HEK293 (cell line): ENCODE measurements around the gene MFSD6L.

Experiments used
- CTCF ChIA-PET: fragments of 350-600 bp; formaldehyde crosslinking; extraction: SDS; loops from one replicate; lab custom pipeline; 2021; ENCODE audit warnings: antibody characterized with exemption; lab: Yijun Ruan, JAX
- POLR2A ChIA-PET: fragments of 300-600 bp; formaldehyde crosslinking; extraction: SDS; loops from one replicate; lab custom pipeline; 2020; ENCODE audit warnings: antibody characterized with exemption, inconsistent platforms; lab: Yijun Ruan, JAX
- H3K27ac ChIP-seq: fragments of 200-500 bp; sonication (Bioruptor generic); 2 replicates; pipeline ENCODE4 v1.5.1; 2014; ENCODE audit warnings: low read depth, low read length, control low read depth, inconsistent platforms; ENCODE audit errors: extremely low read depth
- H3K36me3 ChIP-seq, 2 experiments: fragments of 200-500 bp in 1 of 2; sonication (Bioruptor generic) in 1 of 2; 1 replicate in 1 of 2; 2 replicates in 1 of 2; pipeline ENCODE4 v1.5.1; 2014 to 2017; ENCODE audit warnings: inconsistent platforms in 2 of 2, low read length in 2 of 2; ENCODE audit not compliant: control insufficient read depth in 2 of 2, insufficient read depth in 1 of 2
- H3K4me1 ChIP-seq: fragments of 200-500 bp; sonication (Bioruptor generic); 2 replicates; pipeline ENCODE4 v1.5.1; 2014; ENCODE audit warnings: mild to moderate bottlenecking, low read length, inconsistent platforms; ENCODE audit not compliant: control insufficient read depth, insufficient read depth
- H3K4me3 ChIP-seq: 2 replicates; pipeline ENCODE4 v1.5.1; 2011; ENCODE audit warnings: low read depth, mild to moderate bottlenecking, control low read depth, low read length, moderate library complexity
- H3K9me3 ChIP-seq: fragments of 200-500 bp; sonication (Bioruptor generic); 2 replicates; pipeline ENCODE4 v1.5.1; 2014; ENCODE audit warnings: low read depth, low read length, inconsistent platforms; ENCODE audit not compliant: control insufficient read depth, insufficient read depth
- MYNN ChIP-seq: fragments of 450-650 bp; formaldehyde crosslinking; IDR thresholded peaks from 2 replicates; pipeline ENCODE4 v1.5.1; 2016; ENCODE audit warnings: missing biosample characterization, missing genetic modification characterization, borderline replicate concordance
- PRDM4 ChIP-seq: fragments of 450-650 bp; formaldehyde crosslinking; IDR thresholded peaks from 2 replicates; pipeline ENCODE4 v1.5.1; 2017; ENCODE audit warnings: missing biosample characterization, missing genetic modification characterization
- YY1 ChIP-seq: fragments of 450-650 bp; formaldehyde crosslinking; IDR thresholded peaks from 2 replicates; pipeline ENCODE4 v1.5.1; 2018; ENCODE audit warnings: missing biosample characterization, missing genetic modification characterization
- ZIC2 ChIP-seq: fragments of 450-650 bp; formaldehyde crosslinking; IDR thresholded peaks from 2 replicates; pipeline ENCODE4 v1.5.1; 2016; ENCODE audit warnings: missing biosample characterization, missing genetic modification characterization
- ZNF121 ChIP-seq: fragments of 450-650 bp; formaldehyde crosslinking; IDR thresholded peaks from 2 replicates; pipeline ENCODE4 v1.5.1; 2016; ENCODE audit warnings: missing biosample characterization, missing genetic modification characterization
- ZNF132 ChIP-seq: fragments of 450-650 bp; formaldehyde crosslinking; IDR thresholded peaks from 2 replicates; pipeline ENCODE4 v1.5.1; 2017; ENCODE audit warnings: missing biosample characterization, missing genetic modification characterization, borderline replicate concordance
- ZNF169 ChIP-seq: fragments of 450-650 bp; formaldehyde crosslinking; IDR thresholded peaks from 2 replicates; pipeline ENCODE4 v1.5.1; 2016; ENCODE audit warnings: missing biosample characterization, missing genetic modification characterization
- ZNF18 ChIP-seq: fragments of 450-650 bp; formaldehyde crosslinking; IDR thresholded peaks from 2 replicates; pipeline ENCODE4 v1.5.1; 2016; ENCODE audit warnings: missing biosample characterization, missing genetic modification characterization
- ZNF223 ChIP-seq: fragments of 450-650 bp; formaldehyde crosslinking; IDR thresholded peaks from 2 replicates; pipeline ENCODE4 v1.5.1; 2016; ENCODE audit warnings: missing biosample characterization, missing genetic modification characterization
- ZNF248 ChIP-seq: fragments of 450-650 bp; formaldehyde crosslinking; IDR thresholded peaks from 2 replicates; pipeline ENCODE4 v1.5.1; 2017; ENCODE audit warnings: missing biosample characterization, missing genetic modification characterization
- ZNF324 ChIP-seq: fragments of 450-650 bp; formaldehyde crosslinking; IDR thresholded peaks from 2 replicates; pipeline ENCODE4 v1.5.1; 2016; ENCODE audit warnings: missing biosample characterization, missing genetic modification characterization
- ZNF426 ChIP-seq: fragments of 450-650 bp; formaldehyde crosslinking; IDR thresholded peaks from 2 replicates; pipeline ENCODE4 v1.5.1; 2017; ENCODE audit warnings: missing biosample characterization, missing genetic modification characterization, mild to moderate bottlenecking, inconsistent platforms, moderate library complexity
- ZNF501 ChIP-seq: fragments of 450-650 bp; formaldehyde crosslinking; IDR thresholded peaks from 2 replicates; pipeline ENCODE4 v1.5.1; 2016; ENCODE audit warnings: missing biosample characterization, missing genetic modification characterization
- ZNF624 ChIP-seq: fragments of 450-650 bp; formaldehyde crosslinking; IDR thresholded peaks from 2 replicates; pipeline ENCODE4 v1.5.1; 2017; ENCODE audit warnings: missing biosample characterization, missing genetic modification characterization
- ZNF629 ChIP-seq: fragments of 450-650 bp; formaldehyde crosslinking; IDR thresholded peaks from 2 replicates; pipeline ENCODE4 v1.5.1; 2017; ENCODE audit warnings: missing biosample characterization, missing genetic modification characterization
- ZNF664 ChIP-seq: fragments of 450-650 bp; formaldehyde crosslinking; IDR thresholded peaks from 2 replicates; pipeline ENCODE4 v1.5.1; 2016; ENCODE audit warnings: missing biosample characterization, missing genetic modification characterization
- ZSCAN4 ChIP-seq: fragments of 450-650 bp; formaldehyde crosslinking; IDR thresholded peaks from 2 replicates; pipeline ENCODE4 v1.5.1; 2017; ENCODE audit warnings: missing biosample characterization, missing genetic modification characterization
- TF ChIP-seq, protein P1 (sequence below): fragments of 450-650 bp; formaldehyde crosslinking; IDR thresholded peaks from 2 replicates; pipeline ENCODE4 v1.5.1; 2017; ENCODE audit warnings: missing biosample characterization, missing genetic modification characterization
- TF ChIP-seq, protein P2 (sequence below): fragments of 450-650 bp; formaldehyde crosslinking; IDR thresholded peaks from 2 replicates; pipeline ENCODE4 v1.5.1; 2016; ENCODE audit warnings: missing biosample characterization, missing genetic modification characterization

MFSD6L gene

GRCh38 chr17:8825802-8826201, 26.6 kb upstream of the MFSD6L start:
- ChIA-PET POLR2A (no interaction called here), CTCF (interaction anchor here (1.0 to 1.2 kb wide), 3 partner anchors 9 to 69 kb away, joined by 4 to 7 read pairs (median 4); no protein-coding TSS in a partner anchor)
- TF ChIP-seq YY1 (no peak), ZNF664 (tag by site-specific recombination) (no peak), ZNF426 (no peak), ZSCAN4 (tag by site-specific recombination) (no peak), ZNF324 (tag by site-specific recombination) (no peak), ZNF248 (tag by site-specific recombination) (no peak), ZNF501 (tag by site-specific recombination) (no peak), PRDM4 (tag by site-specific recombination) (no peak), ZIC2 (tag by site-specific recombination) (no peak), ZNF624 (tag by site-specific recombination) (no peak)
- TF ChIP-seq, protein P1, sequence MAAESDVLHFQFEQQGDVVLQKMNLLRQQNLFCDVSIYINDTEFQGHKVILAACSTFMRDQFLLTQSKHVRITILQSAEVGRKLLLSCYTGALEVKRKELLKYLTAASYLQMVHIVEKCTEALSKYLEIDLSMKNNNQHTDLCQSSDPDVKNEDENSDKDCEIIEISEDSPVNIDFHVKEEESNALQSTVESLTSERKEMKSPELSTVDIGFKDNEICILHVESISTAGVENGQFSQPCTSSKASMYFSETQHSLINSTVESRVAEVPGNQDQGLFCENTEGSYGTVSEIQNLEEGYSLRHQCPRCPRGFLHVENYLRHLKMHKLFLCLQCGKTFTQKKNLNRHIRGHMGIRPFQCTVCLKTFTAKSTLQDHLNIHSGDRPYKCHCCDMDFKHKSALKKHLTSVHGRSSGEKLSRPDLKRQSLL (tag by site-specific recombination) = no peak
- H3K9me3 ChIP-seq = no peaks in the 10 kb centered on the region
- H3K4me3 ChIP-seq = no peak overlapping the region
- no peak overlapping the region for H3K27ac ChIP-seq
- no peaks in the 10 kb centered on the region for H3K4me1 ChIP-seq
- H3K36me3 ChIP-seq = no peaks in the 10 kb centered on the region

- POLR2A ChIA-PET = no interaction called here
Measured at GRCh38 chr17:8823279-8823678, 24.1 kb upstream of the MFSD6L start.

GRCh38 chr17:8822401-8823035, 23.4 kb upstream of the MFSD6L start:
- POLR2A ChIA-PET = no interaction called here
- no peaks in the 10 kb centered on the region for H3K4me1 ChIP-seq
- CTCF ChIA-PET = no interaction called here
- TF ChIP-seq ZNF629 = no peak
- no peak for TF ChIP-seq ZNF223 (tag by site-specific recombination)
- TF ChIP-seq ZNF18 (tag by site-specific recombination) = no peak
- TF ChIP-seq, protein P2, sequence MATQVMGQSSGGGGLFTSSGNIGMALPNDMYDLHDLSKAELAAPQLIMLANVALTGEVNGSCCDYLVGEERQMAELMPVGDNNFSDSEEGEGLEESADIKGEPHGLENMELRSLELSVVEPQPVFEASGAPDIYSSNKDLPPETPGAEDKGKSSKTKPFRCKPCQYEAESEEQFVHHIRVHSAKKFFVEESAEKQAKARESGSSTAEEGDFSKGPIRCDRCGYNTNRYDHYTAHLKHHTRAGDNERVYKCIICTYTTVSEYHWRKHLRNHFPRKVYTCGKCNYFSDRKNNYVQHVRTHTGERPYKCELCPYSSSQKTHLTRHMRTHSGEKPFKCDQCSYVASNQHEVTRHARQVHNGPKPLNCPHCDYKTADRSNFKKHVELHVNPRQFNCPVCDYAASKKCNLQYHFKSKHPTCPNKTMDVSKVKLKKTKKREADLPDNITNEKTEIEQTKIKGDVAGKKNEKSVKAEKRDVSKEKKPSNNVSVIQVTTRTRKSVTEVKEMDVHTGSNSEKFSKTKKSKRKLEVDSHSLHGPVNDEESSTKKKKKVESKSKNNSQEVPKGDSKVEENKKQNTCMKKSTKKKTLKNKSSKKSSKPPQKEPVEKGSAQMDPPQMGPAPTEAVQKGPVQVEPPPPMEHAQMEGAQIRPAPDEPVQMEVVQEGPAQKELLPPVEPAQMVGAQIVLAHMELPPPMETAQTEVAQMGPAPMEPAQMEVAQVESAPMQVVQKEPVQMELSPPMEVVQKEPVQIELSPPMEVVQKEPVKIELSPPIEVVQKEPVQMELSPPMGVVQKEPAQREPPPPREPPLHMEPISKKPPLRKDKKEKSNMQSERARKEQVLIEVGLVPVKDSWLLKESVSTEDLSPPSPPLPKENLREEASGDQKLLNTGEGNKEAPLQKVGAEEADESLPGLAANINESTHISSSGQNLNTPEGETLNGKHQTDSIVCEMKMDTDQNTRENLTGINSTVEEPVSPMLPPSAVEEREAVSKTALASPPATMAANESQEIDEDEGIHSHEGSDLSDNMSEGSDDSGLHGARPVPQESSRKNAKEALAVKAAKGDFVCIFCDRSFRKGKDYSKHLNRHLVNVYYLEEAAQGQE (tag by site-specific recombination) = no peak
- no peak for TF ChIP-seq ZNF169 (tag by site-specific recombination)
- no peak for TF ChIP-seq MYNN (tag by site-specific recombination)

More at GRCh38 chr17:8823279-8823678, 24.1 kb upstream of the MFSD6L start:
- H3K9me3 ChIP-seq = no peaks in the 10 kb centered on the region
- no peak overlapping the region for H3K4me3 ChIP-seq
- no peak overlapping the region for H3K27ac ChIP-seq
- TF ChIP-seq ZNF121 (tag by site-specific recombination) = no peak
- TF ChIP-seq ZNF132 (tag by site-specific recombination) = no peak
- TF ChIP-seq ZSCAN4 (tag by site-specific recombination) = no peak
- no peaks in the 10 kb centered on the region for H3K4me1 ChIP-seq
- H3K36me3 ChIP-seq = no peaks in the 10 kb centered on the region
- CTCF ChIA-PET = no interaction called here

More at GRCh38 chr17:8822401-8823035, 23.4 kb upstream of the MFSD6L start:
- no peak overlapping the region for H3K27ac ChIP-seq
- H3K9me3 ChIP-seq = no peaks in the 10 kb centered on the region
- no peaks in the 10 kb centered on the region for H3K36me3 ChIP-seq
- H3K4me3 ChIP-seq = no peak overlapping the region
